SK-N-MC (cell line): ENCODE measurements around the gene PDIK1L.

Source experiments
- EZH2 ChIP-seq: fragments of 200-600 bp; sonication (generic); IDR thresholded peaks from one replicate; pipeline ENCODE4 v1.6.1; 2017; ENCODE audit warnings: antibody characterized with exemption
- FOXP2 ChIP-seq: optimal IDR thresholded peaks from 2 replicates; pipeline ENCODE3; 2011; ENCODE audit warnings: mild to moderate bottlenecking, moderate library complexity; ENCODE audit not compliant: insufficient read depth; ENCODE audit errors: extremely low read length, control extremely low read depth
- POLR2AphosphoS5 ChIP-seq: IDR thresholded peaks from 2 replicates; pipeline ENCODE4 v1.6.1; 2012; ENCODE audit warnings: mild to moderate bottlenecking, low read depth, low read length, borderline replicate concordance

DNA sequence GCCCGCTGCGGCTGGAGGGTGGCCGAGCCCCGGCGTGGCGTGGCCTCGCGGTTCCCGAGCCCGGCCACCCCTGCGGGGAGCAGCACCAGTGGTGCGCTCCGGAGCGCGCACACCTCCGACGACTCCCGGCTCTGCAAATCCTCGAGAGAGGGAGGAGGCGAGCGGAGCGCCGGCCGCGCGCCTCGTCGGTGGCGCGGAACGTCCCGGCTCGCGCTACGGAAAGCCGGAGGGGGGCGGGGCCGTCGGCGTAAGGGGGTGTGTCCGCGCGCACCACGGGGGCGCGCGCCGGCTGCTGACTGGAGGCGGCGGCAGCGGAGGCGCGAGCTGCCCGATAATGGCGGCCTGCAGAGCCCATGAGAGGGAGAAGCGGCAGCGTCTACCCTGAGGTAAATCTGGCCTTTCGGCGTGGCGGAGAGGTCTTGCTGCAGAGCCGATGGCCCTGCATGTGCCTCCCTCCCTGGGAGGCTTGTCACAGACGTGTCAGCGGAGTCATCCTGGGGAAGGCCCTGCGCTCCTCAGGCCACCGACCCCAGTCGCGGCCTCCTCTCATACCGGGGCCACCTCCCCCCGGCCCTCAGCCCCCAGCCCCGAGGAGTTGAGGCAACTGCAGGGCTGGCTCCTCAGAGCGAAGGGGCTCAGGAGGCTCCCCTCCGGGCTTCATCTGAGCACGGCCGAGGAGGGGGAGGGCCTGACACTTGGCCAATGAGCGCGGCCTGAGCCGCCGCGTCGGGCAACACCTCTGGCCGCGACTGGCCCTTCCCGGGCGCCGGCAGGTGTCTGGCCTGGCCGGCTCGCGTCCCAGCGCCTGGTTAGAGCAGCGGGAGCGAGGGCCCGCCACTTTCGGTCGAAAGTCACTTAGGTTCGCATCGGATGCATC, at the start of gene PDIK1L:
- TF ChIP-seq POLR2AphosphoS5 (peak; percentile 75), EZH2 (no peak), FOXP2 (no peak)
